Gastrocnemius medialis (tissue), 4 donors: ENCODE data around the gene GLYATL1. TPM values are rescaled to one million over a fixed set of nuclear protein-coding genes. Genes with fewer than 3 reads are reported as not detected.

Experiments used
- ATAC-seq, 2 donors: fragments of 150-250 bp; one replicate each; pipeline ENCODE4 v1.9.1; 2016
- DNase-seq, 2 donors: peaks; one replicate each; pipeline ENCODE4 v3.0.0-alpha.2; 2019
- H3K27ac ChIP-seq, 4 donors: fragments of 200-600 bp; sonication (generic); 1 replicate in 1 of 4; 2 replicates in 3 of 4; pipeline ENCODE4 v1.5.1; 2016 to 2018; ENCODE audit warnings: mild to moderate bottlenecking in 2 of 4, moderate library complexity in 1 of 4
- H3K27me3 ChIP-seq, 3 donors: fragments of 200-600 bp; sonication (generic) in 2 of 3; 1 replicate in 1 of 3; 2 replicates in 2 of 3; pipeline versions ENCODE4 v1.5.1 to v1.6.0; 2016 to 2019; ENCODE audit warnings: mild to moderate bottlenecking in 1 of 3, moderate library complexity in 1 of 3
- H3K36me3 ChIP-seq, 2 donors: fragments of 200-600 bp; sonication (generic) in 1 of 2; one replicate each; pipeline ENCODE4 v1.5.1; 2017 to 2018
- H3K4me1 ChIP-seq, 2 donors: fragments of 200-600 bp; sonication (generic) in 1 of 2; one replicate each; pipeline ENCODE4 v1.5.1; 2016 to 2017; ENCODE audit warnings: mild to moderate bottlenecking in 2 of 2
- H3K4me3 ChIP-seq, 4 donors: fragments of 200-600 bp; sonication (generic) in 3 of 4; 1 replicate in 1 of 4; 2 replicates in 3 of 4; pipeline ENCODE4 v1.5.1; 2016 to 2019; ENCODE audit warnings: mild to moderate bottlenecking in 2 of 4
- H3K9me3 ChIP-seq, 3 donors: fragments of 200-600 bp; sonication (generic) in 2 of 3; 1 replicate in 1 of 3; 2 replicates in 2 of 3; pipeline ENCODE4 v1.5.1; 2016 to 2019
- CTCF ChIP-seq, 5 experiments: fragments of 450-650 bp in 3 of 5; fragments of 200-600 bp in 2 of 5; sonication (generic) in 2 of 5; IDR thresholded peaks in 4 of 5; conservative IDR thresholded peaks in 1 of 5; 1 replicate in 4 of 5; 2 replicates in 1 of 5; pipeline ENCODE4 v1.5.1; 2016 to 2019; ENCODE audit warnings: antibody characterized with exemption in 5 of 5, mild to moderate bottlenecking in 3 of 5, moderate library complexity in 3 of 5
- POLR2A ChIP-seq, 2 donors: fragments of 450-650 bp; IDR thresholded peaks; one replicate each; pipeline ENCODE4 v1.6.1; 2017; ENCODE audit warnings: antibody characterized with exemption in 2 of 2, mild to moderate bottlenecking in 2 of 2, moderate library complexity in 2 of 2
- in situ Hi-C, 4 donors: fragments of 200-750 bp; cut with MboI; loops; one replicate each; pipeline versions ENCODE4 v1.15.0 to v1.8.0; 2017; ENCODE audit warnings: low sequenced_read_pairs in 4 of 4
- intact Hi-C: fragments of 100-400 bp; cut with DNase I; formaldehyde crosslinking; loops from one replicate; pipeline ENCODE4 v1.15.1; 2023; ENCODE audit warnings: low total_unique reads
- total RNA-seq, 4 donors: library from RNA; depleted of rRNA; stranded (reverse); fragments of >200 nt; gene quantifications; one replicate each; pipeline versions ENCODE4 v1.1.0 to v1.2.3, GENCODE V29; 2016

GLYATL1 gene
- total RNA-seq, 4 donors from 2014 or later: 0.94 to 1.2 TPM; not detected in 2

- intact Hi-C loops: no loop called here
- in situ Hi-C loops: no loop called here
- ATAC-seq: no peak
- H3K36me3 ChIP-seq: no peaks in the 10 kb centered on the region
- no peaks in the 10 kb centered on the region for H3K4me1 ChIP-seq
- no peak for DNase-seq
- H3K9me3 ChIP-seq: no peaks in the 10 kb centered on the region
- H3K4me3 ChIP-seq: no peak overlapping the region
- no peak for TF ChIP-seq CTCF (IDR thresholded peaks at IDR 0.05 in 4 of 5, conservative IDR thresholded peaks at IDR 0.05 in 1 of 5)
- H3K27ac ChIP-seq: no peak overlapping the region
- H3K27me3 ChIP-seq: no peaks in the 10 kb centered on the region
Measured at GRCh38 chr11:58980159-58980843, 41.0 kb downstream of the GLYATL1 start.

DNA sequence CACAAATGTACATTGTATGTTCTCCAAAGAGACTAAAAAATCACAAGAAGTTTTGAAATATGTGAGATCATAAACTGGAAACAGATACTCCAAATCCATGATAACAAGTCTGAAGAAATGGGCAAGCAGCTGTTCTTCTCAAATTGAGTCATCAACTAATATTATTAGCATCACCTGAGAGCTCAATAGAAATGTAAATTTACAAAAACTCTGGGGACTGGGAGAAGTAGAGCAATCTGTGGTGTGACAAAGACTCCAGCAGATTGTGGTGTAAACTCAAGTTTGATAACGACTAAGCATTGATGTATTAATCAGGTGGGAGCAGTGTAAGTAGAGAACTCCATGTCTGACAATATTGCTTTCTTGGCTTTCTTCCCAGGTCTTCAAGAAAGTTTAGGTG, 53.2 kb downstream of the GLYATL1 start:
- Histone ChIP-seq H3K9me3 (no peaks in the 10 kb centered on the region), H3K27me3 (no peaks in the 10 kb centered on the region), H3K36me3 (no peaks in the 10 kb centered on the region), H3K4me3 (no peak overlapping the region), H3K27ac (no peak overlapping the region), H3K4me1 (no peaks in the 10 kb centered on the region)
- in situ Hi-C loops (no loop called here), intact Hi-C loops (no loop called here)
- DNase-seq: no peak
- no peak for ATAC-seq
- no peak for TF ChIP-seq CTCF (IDR thresholded peaks at IDR 0.05 in 4 of 5, conservative IDR thresholded peaks at IDR 0.05 in 1 of 5)
- TF ChIP-seq POLR2A (IDR thresholded peaks at IDR 0.05): no peak

- intact Hi-C loops: no loop called here
- in situ Hi-C loops: no loop called here
- no peaks in the 10 kb centered on the region for H3K9me3 ChIP-seq
Measured at GRCh38 chr11:58994171-58994570, 54.9 kb downstream of the GLYATL1 start.

GRCh38 chr11:58998480-58999290, 59.4 kb downstream of the GLYATL1 start:
- ATAC-seq: no peak
- intact Hi-C loops: no loop called here
- TF ChIP-seq CTCF (IDR thresholded peaks at IDR 0.05 in 4 of 5, conservative IDR thresholded peaks at IDR 0.05 in 1 of 5) (no peak), POLR2A (IDR thresholded peaks at IDR 0.05) (no peak)

More at GRCh38 chr11:58994171-58994570, 54.9 kb downstream of the GLYATL1 start:
- no peaks in the 10 kb centered on the region for H3K36me3 ChIP-seq
- DNase-seq (no peak), ATAC-seq (no peak)
- no peak overlapping the region for H3K27ac ChIP-seq
- H3K4me1 ChIP-seq: no peaks in the 10 kb centered on the region
- no peak overlapping the region for H3K4me3 ChIP-seq
- TF ChIP-seq POLR2A (IDR thresholded peaks at IDR 0.05) (no peak), CTCF (IDR thresholded peaks at IDR 0.05 in 4 of 5, conservative IDR thresholded peaks at IDR 0.05 in 1 of 5) (no peak)
- H3K27me3 ChIP-seq: no peaks in the 10 kb centered on the region

More at GRCh38 chr11:58998480-58999290, 59.4 kb downstream of the GLYATL1 start:
- Histone ChIP-seq H3K27me3 (no peaks in the 10 kb centered on the region), H3K4me3 (no peak overlapping the region), H3K27ac (no peak overlapping the region), H3K9me3 (no peaks in the 10 kb centered on the region), H3K36me3 (no peaks in the 10 kb centered on the region), H3K4me1 (no peaks in the 10 kb centered on the region)
- in situ Hi-C loops: no loop called here
- DNase-seq: no peak
